HG02759 (cell line): ENCODE data around the gene TLL1.

Experiments
- ATAC-seq: cut with Tn5 transposase; IDR thresholded peaks from one replicate; pipeline ENCODE4 v1.9.1; 2021; ENCODE audit warnings: mild to moderate bottlenecking, moderate library complexity; ENCODE audit not compliant: unreplicated experiment

TLL1 gene

DNA sequence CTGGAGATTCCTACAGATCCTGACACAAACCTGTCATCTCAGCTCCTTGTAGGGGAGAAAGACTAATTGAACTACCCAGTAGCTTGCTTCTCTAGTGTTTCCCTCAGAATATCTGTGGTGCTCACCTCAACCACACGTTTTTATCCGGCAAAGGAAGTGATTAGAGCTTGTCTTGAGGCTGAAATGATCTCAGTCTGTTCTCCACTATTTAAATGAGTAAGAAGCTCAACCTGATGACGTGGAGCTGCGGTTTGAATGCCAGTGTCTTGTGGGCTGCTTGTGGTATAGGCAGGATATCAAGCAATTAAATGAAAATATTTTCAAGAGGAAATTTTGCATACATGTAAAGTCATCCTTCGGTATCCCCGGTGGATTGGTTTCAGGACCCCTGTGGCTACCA lies 270.2 kb downstream of the TLL1 start:
- no peak for ATAC-seq

DNA sequence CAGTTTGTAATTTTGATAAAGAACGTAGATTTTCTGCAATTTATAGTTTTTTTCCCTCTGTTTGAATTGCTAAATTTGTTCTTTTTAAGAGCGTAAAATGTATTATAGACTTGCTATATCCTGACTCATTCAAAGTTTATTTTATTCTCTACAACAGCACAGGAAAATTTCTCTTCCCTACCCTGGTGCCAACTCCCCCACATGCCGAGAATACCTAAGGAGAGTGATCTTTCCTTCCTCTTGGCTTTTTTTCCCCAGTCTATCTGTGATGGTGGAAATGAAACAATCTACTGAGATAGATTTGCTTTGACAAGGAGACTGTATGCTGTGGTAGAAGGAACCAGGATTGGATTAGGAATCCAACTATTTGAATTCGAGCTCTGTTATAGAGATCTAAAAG lies 271.6 kb downstream of the TLL1 start:
- no peak for ATAC-seq

DNA sequence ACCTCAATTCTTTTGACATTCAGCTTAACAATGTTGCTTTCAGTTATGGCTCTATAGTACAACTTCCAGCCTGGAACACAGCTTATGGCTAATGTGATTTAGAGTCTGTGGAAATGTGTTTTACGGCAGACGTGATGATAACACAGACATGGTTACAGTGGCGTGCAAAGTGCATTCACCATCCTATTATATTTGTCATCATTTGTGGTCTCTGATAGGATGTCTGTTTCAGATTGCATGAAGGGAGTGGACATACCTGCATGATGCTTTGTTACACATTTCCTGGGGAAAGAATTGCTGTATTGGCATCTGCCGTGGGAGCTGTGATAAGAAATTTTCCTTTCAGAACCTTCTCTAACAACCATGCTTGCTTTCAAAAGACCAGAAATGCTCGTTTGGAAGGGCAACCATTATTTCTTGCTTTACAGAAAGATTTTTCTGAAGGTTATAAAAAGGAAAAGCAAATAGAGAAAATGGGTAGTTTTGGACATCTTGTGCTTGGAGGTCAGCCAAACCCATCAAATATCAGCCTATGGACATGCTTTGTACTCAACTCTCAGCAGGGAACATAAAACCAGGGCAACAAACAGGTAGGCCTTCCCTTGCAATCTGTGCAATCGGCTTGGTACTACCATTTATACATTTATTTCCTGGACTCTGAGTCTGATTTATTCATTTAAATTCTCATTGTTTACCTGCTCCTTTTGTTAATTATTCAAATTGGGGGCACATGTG lies 273.9 kb downstream of the TLL1 start:
- ATAC-seq, result no peak
